ENCODE results near the gene RACGAP1.

Gene RACGAP1

DNA sequence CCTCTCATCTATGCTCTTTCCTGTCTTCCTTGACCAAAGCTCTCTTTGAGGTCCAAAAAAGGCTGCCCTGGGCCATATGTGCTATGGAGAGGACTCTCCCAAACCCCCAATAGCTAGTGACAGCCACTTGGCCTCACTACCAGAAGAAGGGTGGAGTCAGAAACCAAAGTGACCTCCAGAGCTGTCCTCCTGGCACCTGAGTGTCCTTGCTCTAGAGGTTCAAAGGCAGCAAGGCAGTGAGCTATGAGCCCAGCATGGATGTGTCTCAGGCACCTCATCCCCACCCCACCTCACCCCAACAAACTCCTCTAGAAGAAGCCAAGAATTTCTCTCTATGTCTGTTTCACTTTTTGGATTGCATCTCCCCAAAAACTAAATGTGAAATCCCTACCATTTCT lies 67.7 kb downstream of the RACGAP1 start:
- no peak for DNase-seq (ENCODE audit: low read depth)
- H3K4me3 ChIP-seq (ENCODE audit: control insufficient read depth, low read depth, low read length) = no peak overlapping the region
- TF ChIP-seq, protein P1, sequence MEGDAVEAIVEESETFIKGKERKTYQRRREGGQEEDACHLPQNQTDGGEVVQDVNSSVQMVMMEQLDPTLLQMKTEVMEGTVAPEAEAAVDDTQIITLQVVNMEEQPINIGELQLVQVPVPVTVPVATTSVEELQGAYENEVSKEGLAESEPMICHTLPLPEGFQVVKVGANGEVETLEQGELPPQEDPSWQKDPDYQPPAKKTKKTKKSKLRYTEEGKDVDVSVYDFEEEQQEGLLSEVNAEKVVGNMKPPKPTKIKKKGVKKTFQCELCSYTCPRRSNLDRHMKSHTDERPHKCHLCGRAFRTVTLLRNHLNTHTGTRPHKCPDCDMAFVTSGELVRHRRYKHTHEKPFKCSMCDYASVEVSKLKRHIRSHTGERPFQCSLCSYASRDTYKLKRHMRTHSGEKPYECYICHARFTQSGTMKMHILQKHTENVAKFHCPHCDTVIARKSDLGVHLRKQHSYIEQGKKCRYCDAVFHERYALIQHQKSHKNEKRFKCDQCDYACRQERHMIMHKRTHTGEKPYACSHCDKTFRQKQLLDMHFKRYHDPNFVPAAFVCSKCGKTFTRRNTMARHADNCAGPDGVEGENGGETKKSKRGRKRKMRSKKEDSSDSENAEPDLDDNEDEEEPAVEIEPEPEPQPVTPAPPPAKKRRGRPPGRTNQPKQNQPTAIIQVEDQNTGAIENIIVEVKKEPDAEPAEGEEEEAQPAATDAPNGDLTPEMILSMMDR (IDR thresholded peaks at IDR 0.05; ENCODE audit: control insufficient read depth, insufficient read depth, low read depth, low read length, missing control alignments) = no peak

DNA sequence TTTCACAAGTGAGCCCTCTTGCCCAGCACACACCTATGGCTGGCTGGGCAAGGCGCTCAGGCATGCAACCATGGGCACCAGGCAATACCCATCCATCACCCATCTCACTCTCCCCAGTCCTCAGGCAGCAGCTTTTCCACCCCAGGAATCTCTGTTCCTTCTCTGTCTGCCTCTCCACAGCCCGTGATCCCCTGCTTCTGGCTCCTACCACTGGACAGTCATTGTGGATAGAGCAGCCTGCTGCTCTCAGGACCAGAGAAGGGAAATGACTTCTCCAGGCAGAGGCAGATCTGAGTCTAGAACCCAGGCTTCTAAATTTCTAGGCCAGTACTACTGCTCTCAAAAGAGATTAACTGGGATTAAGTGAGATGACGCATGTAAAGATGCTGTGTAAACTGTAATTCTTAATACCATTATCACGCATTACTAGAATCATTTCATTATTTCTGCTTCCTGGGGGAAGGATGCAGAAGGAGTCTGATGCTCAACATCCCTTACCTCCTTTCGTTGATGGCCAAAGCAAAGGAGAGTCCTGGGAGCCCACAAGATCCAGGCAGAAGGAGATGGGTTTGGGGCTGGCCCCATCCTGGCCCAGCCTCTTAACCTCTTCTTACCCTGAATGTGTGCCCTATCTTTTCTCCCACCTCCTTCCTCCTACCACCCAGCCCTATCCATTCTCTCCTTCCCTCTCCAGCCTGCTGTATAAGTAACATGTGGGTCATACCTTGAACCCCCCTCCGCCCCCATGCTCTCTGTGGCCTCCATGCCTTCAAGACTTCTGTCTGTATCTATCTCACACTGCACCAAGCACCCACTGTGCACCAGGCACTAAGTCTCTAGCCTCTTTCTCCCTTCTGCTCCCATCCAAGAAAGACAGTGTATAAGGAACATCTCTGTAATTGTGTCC lies 68.4 kb downstream of the RACGAP1 start:
- DNase-seq (ENCODE audit: low read depth) = no peak
- TF ChIP-seq, protein P1 (IDR thresholded peaks at IDR 0.05; ENCODE audit: control insufficient read depth, insufficient read depth, low read depth, low read length, missing control alignments) = no peak
- H3K4me3 ChIP-seq (ENCODE audit: control insufficient read depth, low read depth, low read length) = no peak overlapping the region

DNA sequence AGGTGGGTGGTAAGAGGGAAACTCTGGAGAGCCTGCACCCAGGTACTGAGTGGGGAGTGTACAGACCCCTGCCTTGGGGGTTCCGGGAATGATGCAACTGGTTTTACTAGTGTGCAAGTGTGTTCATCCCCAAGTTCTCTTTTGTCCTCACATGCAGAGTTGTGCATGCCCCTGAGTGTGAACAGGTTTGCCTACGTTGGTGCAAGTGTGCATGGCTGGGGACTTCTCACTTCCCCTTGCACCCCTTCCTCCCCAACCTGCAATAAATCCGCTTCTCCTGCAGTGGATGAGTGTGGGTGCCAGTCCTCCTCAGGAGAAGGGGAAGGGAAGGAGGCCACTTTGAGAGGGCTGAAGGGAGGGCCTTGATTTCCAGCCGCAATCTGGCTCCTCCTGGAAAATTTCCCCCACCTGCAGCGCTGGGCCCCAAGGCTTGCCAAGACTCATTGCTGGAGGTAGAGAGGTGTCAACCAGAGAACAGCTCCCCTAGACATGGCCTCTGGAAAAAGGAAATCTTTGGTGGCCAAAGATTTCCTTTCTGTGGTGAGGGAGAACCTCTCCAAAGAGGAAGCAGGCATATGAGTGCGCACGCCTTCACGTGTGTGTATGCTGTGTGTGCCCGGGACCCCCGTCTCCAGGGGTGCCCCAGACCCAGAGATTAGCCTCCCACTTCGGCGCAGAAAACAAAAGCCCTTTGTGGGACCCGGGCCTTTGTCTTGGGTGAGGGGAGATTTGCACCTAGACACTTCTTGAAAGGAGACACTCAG lies 69.2 kb downstream of the RACGAP1 start:
- no peak for DNase-seq (ENCODE audit: low read depth)
- TF ChIP-seq, protein P1 (IDR thresholded peaks at IDR 0.05; ENCODE audit: control insufficient read depth, insufficient read depth, low read depth, low read length, missing control alignments) = no peak
- no peak overlapping the region for H3K4me3 ChIP-seq (ENCODE audit: control insufficient read depth, low read depth, low read length)

DNA sequence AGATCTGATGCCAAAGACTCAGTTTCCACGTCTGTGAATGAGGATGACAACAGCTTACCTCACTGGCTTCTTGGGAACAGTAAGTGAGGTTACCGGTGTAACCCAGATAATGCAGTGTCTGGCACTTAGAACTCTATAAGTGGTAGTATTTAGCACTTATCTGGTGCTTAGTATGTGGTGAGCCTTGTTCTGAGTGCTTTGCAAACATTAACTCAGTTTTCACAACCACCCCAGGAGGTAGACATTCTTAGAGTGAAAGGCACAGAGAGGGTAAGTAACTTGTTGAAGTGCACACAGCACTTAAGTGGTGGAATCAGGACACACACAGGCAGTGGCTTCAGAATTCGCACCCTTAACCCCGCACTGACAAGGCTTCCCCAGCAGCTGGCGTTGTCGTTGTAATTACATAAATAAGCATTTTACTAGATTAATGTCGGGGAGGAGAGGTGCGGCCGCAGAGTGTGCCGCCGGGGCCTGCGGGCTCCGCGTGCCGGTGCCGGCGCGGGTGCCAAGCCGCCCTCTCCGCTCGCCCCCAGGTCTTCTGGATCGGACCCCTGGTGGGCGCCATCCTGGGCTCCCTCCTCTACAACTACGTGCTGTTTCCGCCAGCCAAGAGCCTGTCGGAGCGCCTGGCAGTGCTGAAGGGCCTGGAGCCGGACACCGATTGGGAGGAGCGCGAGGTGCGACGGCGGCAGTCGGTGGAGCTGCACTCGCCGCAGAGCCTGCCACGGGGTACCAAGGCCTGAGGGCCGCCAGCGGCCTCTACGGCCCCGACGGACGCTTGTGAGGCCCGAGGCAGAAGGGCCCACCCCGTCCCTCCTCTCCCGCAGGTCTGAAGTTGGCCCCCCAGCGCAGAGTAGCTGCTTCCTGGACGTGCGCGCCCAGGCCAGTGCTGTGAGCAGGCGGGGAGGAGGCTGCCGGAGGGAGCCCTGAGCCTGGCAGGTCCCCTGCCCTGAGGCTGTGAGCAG lies 70.1 kb downstream of the RACGAP1 start:
- DNase-seq (ENCODE audit: low read depth) = no peak
- no peak overlapping the region for H3K4me3 ChIP-seq (ENCODE audit: control insufficient read depth, low read depth, low read length)
- TF ChIP-seq, protein P1 (IDR thresholded peaks at IDR 0.05; ENCODE audit: control insufficient read depth, insufficient read depth, low read depth, low read length, missing control alignments) = no peak

DNA sequence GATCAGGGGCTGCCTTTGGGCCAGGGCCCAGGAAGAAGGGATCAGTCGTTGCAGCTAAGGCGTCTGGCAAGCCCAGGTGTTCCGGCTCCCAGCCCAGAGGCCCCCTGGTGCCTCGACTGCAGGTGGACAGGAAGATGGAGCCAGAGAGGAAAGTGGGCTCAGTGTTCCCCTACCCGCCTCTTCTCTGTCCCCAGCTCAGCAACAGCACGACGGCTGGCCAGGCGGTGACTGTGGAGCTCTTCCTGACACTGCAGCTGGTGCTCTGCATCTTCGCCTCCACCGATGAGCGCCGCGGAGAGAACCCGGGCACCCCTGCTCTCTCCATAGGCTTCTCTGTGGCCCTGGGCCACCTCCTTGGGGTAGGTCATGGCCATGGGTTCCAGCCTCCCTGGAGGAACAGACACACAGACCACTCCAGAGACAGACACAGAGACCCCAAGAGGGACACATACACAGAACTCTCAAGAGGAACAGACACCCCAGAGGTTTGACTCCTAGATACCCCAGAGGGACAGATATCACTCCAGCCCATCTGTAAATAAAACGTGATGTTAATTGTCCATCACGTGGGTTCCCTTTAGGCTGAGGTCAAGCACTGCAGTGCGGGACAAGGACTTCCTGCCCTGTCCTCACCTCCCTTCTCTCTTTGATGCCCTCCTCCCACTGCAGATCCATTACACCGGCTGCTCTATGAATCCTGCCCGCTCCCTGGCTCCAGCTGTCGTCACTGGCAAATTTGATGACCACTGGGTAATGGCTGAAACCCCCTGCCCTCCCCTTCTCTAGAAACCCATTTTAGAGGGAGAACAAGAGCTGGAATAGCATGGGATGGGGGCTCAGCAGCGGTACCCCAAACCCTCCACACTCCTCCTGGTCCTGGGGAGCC lies 71.1 kb downstream of the RACGAP1 start:
- DNase-seq (ENCODE audit: low read depth) = no peak
- no peak overlapping the region for H3K4me3 ChIP-seq (ENCODE audit: control insufficient read depth, low read depth, low read length)
- TF ChIP-seq, protein P1 (IDR thresholded peaks at IDR 0.05; ENCODE audit: control insufficient read depth, insufficient read depth, low read depth, low read length, missing control alignments) = peak; percentile 3

Measured in AG09309 (cell line).